A549 (cell line): ENCODE data around the gene FHIT.

ENCODE experiments used
- HOXA7 ChIP-seq: fragments of 250-450 bp; sonication (Bioruptor Pico); IDR thresholded peaks from 2 replicates; pipeline ENCODE4 v1.5.0; 2020; ENCODE audit warnings: mild to moderate bottlenecking, moderate library complexity
- RFX5 ChIP-seq: fragments of 450-650 bp; IDR thresholded peaks from 2 replicates; pipeline ENCODE4 v1.7.1; 2014; ENCODE audit warnings: antibody characterized with exemption, mild to moderate bottlenecking, moderate library complexity
- TP53 ChIP-seq: fragments of 250-450 bp; sonication (Bioruptor Pico); IDR thresholded peaks from 2 replicates; pipeline ENCODE4 v1.5.0; 2021; ENCODE audit warnings: mild to moderate bottlenecking, moderate library complexity
- ZSCAN20 ChIP-seq: fragments of 250-450 bp; sonication (Bioruptor Pico); IDR thresholded peaks from 2 replicates; pipeline ENCODE4 v1.8.0; 2022; ENCODE audit warnings: mild to moderate bottlenecking, moderate library complexity
- TF ChIP-seq, protein P1 (sequence below): fragments of >200 bp; sonication (Bioruptor Twin); formaldehyde crosslinking; IDR thresholded peaks from 3 replicates; pipeline ENCODE4 v1.5.1; 2016
- TF ChIP-seq, protein P2 (sequence below): fragments of 450-650 bp; IDR thresholded peaks from 2 replicates; pipeline ENCODE4 v1.6.1; 2014; ENCODE audit warnings: antibody characterized with exemption

DNA sequence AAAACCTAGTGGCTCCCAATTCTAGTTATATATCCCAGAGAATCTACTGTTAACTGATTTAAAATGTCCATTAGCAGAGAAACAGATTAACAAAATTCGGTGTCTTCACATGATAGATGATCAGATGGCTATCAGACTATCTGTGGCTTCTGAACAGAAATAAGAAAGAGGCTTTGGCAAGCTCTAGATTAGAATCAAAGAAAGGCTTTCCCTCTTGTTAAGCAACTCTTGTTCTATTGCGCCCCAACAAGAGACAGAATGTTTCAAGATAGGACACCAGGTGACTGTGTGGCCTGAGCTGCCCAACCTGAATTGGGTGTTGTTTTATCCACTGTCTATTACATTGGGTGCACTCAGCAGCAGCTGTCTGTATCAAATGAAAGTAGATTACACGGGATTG lies 483.7 kb downstream of the FHIT start:
- TF ChIP-seq, protein P1, sequence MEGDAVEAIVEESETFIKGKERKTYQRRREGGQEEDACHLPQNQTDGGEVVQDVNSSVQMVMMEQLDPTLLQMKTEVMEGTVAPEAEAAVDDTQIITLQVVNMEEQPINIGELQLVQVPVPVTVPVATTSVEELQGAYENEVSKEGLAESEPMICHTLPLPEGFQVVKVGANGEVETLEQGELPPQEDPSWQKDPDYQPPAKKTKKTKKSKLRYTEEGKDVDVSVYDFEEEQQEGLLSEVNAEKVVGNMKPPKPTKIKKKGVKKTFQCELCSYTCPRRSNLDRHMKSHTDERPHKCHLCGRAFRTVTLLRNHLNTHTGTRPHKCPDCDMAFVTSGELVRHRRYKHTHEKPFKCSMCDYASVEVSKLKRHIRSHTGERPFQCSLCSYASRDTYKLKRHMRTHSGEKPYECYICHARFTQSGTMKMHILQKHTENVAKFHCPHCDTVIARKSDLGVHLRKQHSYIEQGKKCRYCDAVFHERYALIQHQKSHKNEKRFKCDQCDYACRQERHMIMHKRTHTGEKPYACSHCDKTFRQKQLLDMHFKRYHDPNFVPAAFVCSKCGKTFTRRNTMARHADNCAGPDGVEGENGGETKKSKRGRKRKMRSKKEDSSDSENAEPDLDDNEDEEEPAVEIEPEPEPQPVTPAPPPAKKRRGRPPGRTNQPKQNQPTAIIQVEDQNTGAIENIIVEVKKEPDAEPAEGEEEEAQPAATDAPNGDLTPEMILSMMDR = no peak
- TF ChIP-seq RFX5 = no peak
- TF ChIP-seq, protein P2, sequence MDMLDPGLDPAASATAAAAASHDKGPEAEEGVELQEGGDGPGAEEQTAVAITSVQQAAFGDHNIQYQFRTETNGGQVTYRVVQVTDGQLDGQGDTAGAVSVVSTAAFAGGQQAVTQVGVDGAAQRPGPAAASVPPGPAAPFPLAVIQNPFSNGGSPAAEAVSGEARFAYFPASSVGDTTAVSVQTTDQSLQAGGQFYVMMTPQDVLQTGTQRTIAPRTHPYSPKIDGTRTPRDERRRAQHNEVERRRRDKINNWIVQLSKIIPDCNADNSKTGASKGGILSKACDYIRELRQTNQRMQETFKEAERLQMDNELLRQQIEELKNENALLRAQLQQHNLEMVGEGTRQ = no peak
- TF ChIP-seq TP53 (CRISPR knock-in tag) = no peak
- TF ChIP-seq HOXA7 (CRISPR knock-in tag) = no peak
- TF ChIP-seq ZSCAN20 (CRISPR knock-in tag) = no peak
